GM12865 (cell line): Measurements from ENCODE around the gene WNT7B.

ENCODE experiments used
- DNase-seq: peaks from one replicate; pipeline ENCODE4 v3.0.0; 2010; ENCODE audit warnings: low read depth
- H3K4me3 ChIP-seq: 2 replicates; pipeline ENCODE4 v1.5.1; 2011; ENCODE audit warnings: mild to moderate bottlenecking, low read depth, low read length, control low read depth
- TF ChIP-seq, protein P1 (sequence below): IDR thresholded peaks from 2 replicates; pipeline ENCODE4 v1.5.1; 2011; ENCODE audit warnings: low read length, control low read depth, low read depth, inconsistent platforms; ENCODE audit not compliant: insufficient read depth; ENCODE audit errors: missing control alignments

Gene WNT7B

DNA sequence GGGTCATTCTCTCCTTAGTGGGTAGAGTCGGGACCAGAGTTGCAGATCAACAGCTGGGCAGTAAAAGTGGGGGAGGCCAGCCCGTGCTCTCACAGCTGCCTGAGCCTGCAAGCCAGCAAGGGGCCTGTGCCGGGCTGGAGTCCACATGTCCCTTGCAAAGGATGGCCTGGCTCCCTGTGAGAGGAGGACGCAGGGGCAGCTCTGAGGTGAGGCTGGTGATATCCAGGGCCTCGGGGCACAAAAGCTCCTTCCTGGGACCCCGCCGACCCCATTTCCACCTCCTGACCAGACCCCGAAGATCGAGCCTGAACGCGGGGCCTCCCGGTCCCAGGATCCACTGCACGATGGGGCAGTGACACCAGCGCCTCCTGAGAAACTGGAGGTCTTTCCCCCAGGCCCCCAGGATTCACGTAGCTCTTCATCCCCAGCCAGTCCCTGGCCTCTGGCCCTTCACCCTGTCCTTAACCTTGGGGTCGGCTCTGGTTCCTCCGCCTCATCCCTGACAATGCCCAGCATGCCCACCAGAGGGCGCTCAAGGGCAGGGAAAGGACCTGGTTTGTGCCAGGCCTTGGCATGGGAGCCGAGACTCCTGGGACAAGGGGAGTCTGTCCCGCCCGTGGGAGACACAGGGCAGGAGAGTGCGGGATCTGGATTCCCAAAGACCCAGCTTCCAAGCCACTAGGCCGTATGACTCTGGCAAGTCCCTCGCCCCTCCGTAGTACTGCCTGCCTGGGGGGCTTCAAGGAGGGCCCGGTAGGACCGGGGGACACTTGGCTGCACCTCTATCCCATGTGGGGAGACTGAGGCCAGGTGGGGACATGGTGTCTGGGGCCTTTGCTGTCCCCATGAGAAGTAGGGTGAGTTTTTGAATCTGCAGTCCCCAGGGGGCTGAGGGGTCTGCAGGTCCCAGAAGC is 17.8 kb upstream of the WNT7B start:
- TF ChIP-seq, protein P1, sequence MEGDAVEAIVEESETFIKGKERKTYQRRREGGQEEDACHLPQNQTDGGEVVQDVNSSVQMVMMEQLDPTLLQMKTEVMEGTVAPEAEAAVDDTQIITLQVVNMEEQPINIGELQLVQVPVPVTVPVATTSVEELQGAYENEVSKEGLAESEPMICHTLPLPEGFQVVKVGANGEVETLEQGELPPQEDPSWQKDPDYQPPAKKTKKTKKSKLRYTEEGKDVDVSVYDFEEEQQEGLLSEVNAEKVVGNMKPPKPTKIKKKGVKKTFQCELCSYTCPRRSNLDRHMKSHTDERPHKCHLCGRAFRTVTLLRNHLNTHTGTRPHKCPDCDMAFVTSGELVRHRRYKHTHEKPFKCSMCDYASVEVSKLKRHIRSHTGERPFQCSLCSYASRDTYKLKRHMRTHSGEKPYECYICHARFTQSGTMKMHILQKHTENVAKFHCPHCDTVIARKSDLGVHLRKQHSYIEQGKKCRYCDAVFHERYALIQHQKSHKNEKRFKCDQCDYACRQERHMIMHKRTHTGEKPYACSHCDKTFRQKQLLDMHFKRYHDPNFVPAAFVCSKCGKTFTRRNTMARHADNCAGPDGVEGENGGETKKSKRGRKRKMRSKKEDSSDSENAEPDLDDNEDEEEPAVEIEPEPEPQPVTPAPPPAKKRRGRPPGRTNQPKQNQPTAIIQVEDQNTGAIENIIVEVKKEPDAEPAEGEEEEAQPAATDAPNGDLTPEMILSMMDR = peak; percentile 97
- peak; percentile 56 for DNase-seq
- H3K4me3 ChIP-seq = no peak overlapping the region

DNA sequence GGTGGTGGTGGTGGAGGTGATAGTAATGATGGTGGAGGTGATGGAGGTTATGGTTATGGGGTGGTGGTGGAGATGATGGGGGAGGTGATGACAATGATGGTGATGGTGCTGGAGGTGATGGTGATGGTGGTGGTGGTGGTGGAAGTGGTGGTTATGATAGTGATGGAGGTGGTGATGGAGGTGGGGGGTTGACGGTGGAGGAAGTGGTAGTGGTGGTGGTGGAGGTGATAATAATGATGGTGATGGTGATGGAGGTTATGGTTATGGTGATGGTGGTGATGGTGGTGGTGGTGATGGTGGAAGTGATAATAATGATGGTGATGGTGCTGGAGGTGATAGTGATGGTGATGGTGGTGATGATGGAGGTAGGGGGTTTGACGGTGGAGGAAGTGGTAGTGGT is 16.9 kb upstream of the WNT7B start:
- DNase-seq = no peak
- TF ChIP-seq, protein P1 = no peak
- no peak overlapping the region for H3K4me3 ChIP-seq

DNA sequence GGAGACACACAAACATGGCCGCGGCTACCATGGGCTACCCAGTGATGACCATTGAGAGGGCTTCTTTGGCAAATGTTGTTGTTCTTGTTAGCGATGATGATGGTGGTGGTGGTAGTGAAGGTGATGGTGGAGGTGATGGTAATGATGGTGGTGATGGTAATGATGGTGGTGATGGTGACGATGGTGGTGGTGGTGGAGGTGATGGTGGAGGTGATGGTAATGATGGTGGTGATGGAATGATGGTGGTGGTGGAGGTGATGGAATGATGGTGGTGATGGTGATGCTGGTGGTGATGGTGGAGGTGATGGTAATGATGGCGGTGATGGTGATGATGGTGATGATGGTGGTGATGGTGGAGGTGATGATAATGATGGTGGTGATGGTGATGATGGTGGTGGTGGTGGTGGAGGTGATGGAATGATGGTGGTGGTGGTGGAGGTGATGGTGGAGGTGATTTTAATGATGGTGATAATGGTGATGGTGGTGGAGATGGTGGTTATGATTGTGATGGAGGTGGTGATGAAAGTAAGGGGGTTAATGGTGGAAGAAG is 16.3 kb upstream of the WNT7B start:
- TF ChIP-seq, protein P1 = no peak
- H3K4me3 ChIP-seq = no peak overlapping the region
- no peak for DNase-seq

DNA sequence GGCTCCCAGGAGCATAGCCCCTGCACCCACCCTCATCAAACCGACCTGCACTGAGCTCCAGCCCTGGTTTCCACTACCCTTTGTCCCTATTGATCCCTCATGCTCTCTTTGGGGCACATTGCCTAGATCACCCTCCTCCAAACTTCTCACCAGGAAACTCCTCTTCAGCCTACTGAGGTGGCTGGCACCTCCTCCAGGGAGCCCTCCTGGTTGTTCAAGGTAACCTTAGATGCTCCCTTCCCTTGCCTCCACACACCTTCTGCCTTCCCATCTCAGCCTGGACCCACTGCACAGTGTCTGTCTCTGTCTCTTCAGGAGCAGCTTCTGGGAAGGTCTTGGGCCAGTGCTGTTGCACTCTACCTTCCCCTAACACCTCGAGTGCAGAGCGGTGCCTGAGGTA is 15.8 kb upstream of the WNT7B start:
- no peak for DNase-seq
- TF ChIP-seq, protein P1 = no peak
- H3K4me3 ChIP-seq = no peak overlapping the region

DNA sequence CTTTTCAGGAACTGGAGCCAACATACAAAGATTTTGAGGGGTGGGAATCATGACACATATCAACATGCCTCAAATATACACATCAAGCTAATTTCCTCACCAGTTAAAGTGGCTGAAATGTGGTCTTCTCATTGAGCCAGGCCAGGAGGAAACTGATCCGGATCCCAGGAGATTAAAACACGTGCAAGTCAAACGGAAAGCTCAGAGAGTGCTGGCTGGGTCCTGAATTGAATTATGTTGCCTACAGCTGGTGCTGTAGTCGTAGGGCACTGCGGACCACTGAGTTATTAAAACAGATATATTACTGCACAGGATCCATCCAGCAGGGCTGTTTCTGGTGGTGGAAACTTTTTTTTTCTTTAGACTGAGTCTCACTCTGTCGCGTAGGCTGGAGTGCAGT is 14.1 kb upstream of the WNT7B start:
- H3K4me3 ChIP-seq = no peak overlapping the region
- no peak for DNase-seq
- TF ChIP-seq, protein P1 = no peak

DNA sequence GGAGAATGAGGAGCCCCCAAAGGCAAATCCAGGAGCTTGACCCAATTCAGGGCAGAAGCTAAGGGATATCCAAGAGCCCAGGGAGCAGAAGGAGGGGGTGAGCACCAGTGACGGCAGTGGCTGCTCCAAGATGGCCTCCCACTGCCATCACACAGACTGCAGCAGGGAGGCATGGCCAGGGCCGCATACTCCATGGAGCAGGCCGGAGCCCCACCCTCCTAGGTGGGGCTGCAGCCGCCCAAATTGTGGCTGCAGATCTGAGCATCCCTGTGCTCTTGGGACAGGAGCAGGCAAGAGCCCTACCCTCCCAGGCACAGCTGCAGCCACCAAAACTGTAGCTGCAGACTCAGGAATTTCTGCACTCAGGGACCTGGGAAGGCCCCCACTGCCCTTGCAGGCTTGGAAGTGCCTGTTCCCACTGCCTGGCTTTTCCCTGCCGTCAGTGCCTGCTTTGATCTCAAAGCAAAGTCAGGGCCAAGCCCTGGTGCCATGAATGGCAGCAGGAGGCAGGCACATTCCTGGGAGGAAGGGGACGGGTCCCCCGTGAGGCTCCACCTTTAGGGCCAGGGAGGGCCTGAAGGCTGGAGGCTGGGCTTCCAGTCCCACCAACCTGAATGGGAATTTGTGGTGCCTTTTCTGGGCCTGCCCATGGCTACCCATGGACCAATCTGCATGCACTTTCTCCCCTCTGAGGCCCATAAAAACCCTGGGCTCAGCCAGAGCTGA is 10.3 kb upstream of the WNT7B start:
- TF ChIP-seq, protein P1 = no peak
- H3K4me3 ChIP-seq = no peak overlapping the region
- DNase-seq = no peak
